ENCODE results near the gene FAM20C.
"Not testable (repeated sequence)": the region's sequence is repeated elsewhere in the genome, so short reads cannot be mapped to it uniquely, and the experiment has no call there.

FAM20C gene

GRCh38 chr7:293681-294439, 101.5 kb downstream of the FAM20C start:
- H2AFZ ChIP-seq (ENCODE audit: low read depth, low read length): no peak overlapping the region
- no peaks in the 10 kb centered on the region for H3K36me3 ChIP-seq (ENCODE audit: insufficient read depth, low read length)
- H3K4me3 ChIP-seq (ENCODE audit: low read length): no peak overlapping the region
- H3K4me1 ChIP-seq (ENCODE audit: insufficient read depth, low read length): no peaks in the 10 kb centered on the region
- H3K27me3 ChIP-seq (ENCODE audit: insufficient read depth, low read length): peaks cover 5% of the 10 kb centered on the region
- no peaks in the 10 kb centered on the region for H3K9me3 ChIP-seq (ENCODE audit: low read length)

GRCh38 chr7:294440-295154, 102.2 kb downstream of the FAM20C start:
- Histone ChIP-seq H3K4me3 (ENCODE audit: low read length) (no peak overlapping the region), H3K4me1 (ENCODE audit: insufficient read depth, low read length) (no peaks in the 10 kb centered on the region), H3K9me3 (ENCODE audit: low read length) (no peaks in the 10 kb centered on the region), H3K27me3 (ENCODE audit: insufficient read depth, low read length) (peaks cover 5% of the 10 kb centered on the region), H3K36me3 (ENCODE audit: insufficient read depth, low read length) (no peaks in the 10 kb centered on the region), H2AFZ (ENCODE audit: low read depth, low read length) (no peak overlapping the region)

- no peaks in the 10 kb centered on the region for H3K4me1 ChIP-seq (ENCODE audit: insufficient read depth, low read length)
- no peaks in the 10 kb centered on the region for H3K9me3 ChIP-seq (ENCODE audit: low read length)
- peaks cover 5% of the 10 kb centered on the region for H3K27me3 ChIP-seq (ENCODE audit: insufficient read depth, low read length)
- H3K4me3 ChIP-seq (ENCODE audit: low read length): no peak overlapping the region
- H2AFZ ChIP-seq (ENCODE audit: low read depth, low read length): no peak overlapping the region
- H3K36me3 ChIP-seq (ENCODE audit: insufficient read depth, low read length): no peaks in the 10 kb centered on the region
Observed at GRCh38 chr7:295155-296154, 103.1 kb downstream of the FAM20C start.

- peaks cover 5% of the 10 kb centered on the region for H3K27me3 ChIP-seq (ENCODE audit: insufficient read depth, low read length)
- H3K4me3 ChIP-seq (ENCODE audit: low read length): no peak overlapping the region
- H2AFZ ChIP-seq (ENCODE audit: low read depth, low read length): no peak overlapping the region
- H3K4me1 ChIP-seq (ENCODE audit: insufficient read depth, low read length): no peaks in the 10 kb centered on the region
- no peaks in the 10 kb centered on the region for H3K9me3 ChIP-seq (ENCODE audit: low read length)
- no peaks in the 10 kb centered on the region for H3K36me3 ChIP-seq (ENCODE audit: insufficient read depth, low read length)
Observed at GRCh38 chr7:296373-296945, 104.1 kb downstream of the FAM20C start.

- not testable (repeated sequence) for H3K4me1 ChIP-seq (ENCODE audit: insufficient read depth, low read length); H2AFZ ChIP-seq (ENCODE audit: low read depth, low read length); H3K9me3 ChIP-seq (ENCODE audit: low read length); H3K4me3 ChIP-seq (ENCODE audit: low read length); H3K36me3 ChIP-seq (ENCODE audit: insufficient read depth, low read length); H3K27me3 ChIP-seq (ENCODE audit: insufficient read depth, low read length)
Observed at GRCh38 chr7:297141-297540, 104.8 kb downstream of the FAM20C start.

- peaks cover 5% of the 10 kb centered on the region for H3K27me3 ChIP-seq (ENCODE audit: insufficient read depth, low read length)
- no peak overlapping the region for H3K4me3 ChIP-seq (ENCODE audit: low read length)
- H2AFZ ChIP-seq (ENCODE audit: low read depth, low read length): no peak overlapping the region
- no peaks in the 10 kb centered on the region for H3K4me1 ChIP-seq (ENCODE audit: insufficient read depth, low read length)
- no peaks in the 10 kb centered on the region for H3K9me3 ChIP-seq (ENCODE audit: low read length)
- H3K36me3 ChIP-seq (ENCODE audit: insufficient read depth, low read length): no peaks in the 10 kb centered on the region
Observed at GRCh38 chr7:297611-298374, 105.4 kb downstream of the FAM20C start.

GRCh38 chr7:298375-298702, 106.0 kb downstream of the FAM20C start:
- Histone ChIP-seq H3K27me3 (ENCODE audit: insufficient read depth, low read length) (peaks cover 5% of the 10 kb centered on the region), H3K9me3 (ENCODE audit: low read length) (no peaks in the 10 kb centered on the region), H2AFZ (ENCODE audit: low read depth, low read length) (no peak overlapping the region), H3K4me1 (ENCODE audit: insufficient read depth, low read length) (no peaks in the 10 kb centered on the region), H3K4me3 (ENCODE audit: low read length) (no peak overlapping the region), H3K36me3 (ENCODE audit: insufficient read depth, low read length) (no peaks in the 10 kb centered on the region)

- Histone ChIP-seq H3K36me3 (ENCODE audit: insufficient read depth, low read length) (no peaks in the 10 kb centered on the region), H2AFZ (ENCODE audit: low read depth, low read length) (no peak overlapping the region), H3K27me3 (ENCODE audit: insufficient read depth, low read length) (peaks cover 5% of the 10 kb centered on the region), H3K4me3 (ENCODE audit: low read length) (no peak overlapping the region), H3K9me3 (ENCODE audit: low read length) (no peaks in the 10 kb centered on the region), H3K4me1 (ENCODE audit: insufficient read depth, low read length) (no peaks in the 10 kb centered on the region)
Observed at GRCh38 chr7:298743-299142, 106.4 kb downstream of the FAM20C start.

- H3K4me3 ChIP-seq (ENCODE audit: low read length): no peak overlapping the region
- H3K9me3 ChIP-seq (ENCODE audit: low read length): no peaks in the 10 kb centered on the region
- H3K27me3 ChIP-seq (ENCODE audit: insufficient read depth, low read length): peaks cover 1% of the 10 kb centered on the region
- H3K36me3 ChIP-seq (ENCODE audit: insufficient read depth, low read length): no peaks in the 10 kb centered on the region
- H2AFZ ChIP-seq (ENCODE audit: low read depth, low read length): no peak overlapping the region
- no peaks in the 10 kb centered on the region for H3K4me1 ChIP-seq (ENCODE audit: insufficient read depth, low read length)
Observed at GRCh38 chr7:299169-299568, 106.8 kb downstream of the FAM20C start.

- H3K4me1 ChIP-seq (ENCODE audit: insufficient read depth, low read length): no peaks in the 10 kb centered on the region
- H3K36me3 ChIP-seq (ENCODE audit: insufficient read depth, low read length): no peaks in the 10 kb centered on the region
- H2AFZ ChIP-seq (ENCODE audit: low read depth, low read length): no peak overlapping the region
- no peaks in the 10 kb centered on the region for H3K27me3 ChIP-seq (ENCODE audit: insufficient read depth, low read length)
- no peaks in the 10 kb centered on the region for H3K9me3 ChIP-seq (ENCODE audit: low read length)
- H3K4me3 ChIP-seq (ENCODE audit: low read length): no peak overlapping the region
Observed at GRCh38 chr7:299628-300027, 107.3 kb downstream of the FAM20C start.

GRCh38 chr7:300048-300447, 107.7 kb downstream of the FAM20C start:
- Histone ChIP-seq H3K36me3 (ENCODE audit: insufficient read depth, low read length) (no peaks in the 10 kb centered on the region), H3K4me1 (ENCODE audit: insufficient read depth, low read length) (no peaks in the 10 kb centered on the region), H3K9me3 (ENCODE audit: low read length) (no peaks in the 10 kb centered on the region), H3K4me3 (ENCODE audit: low read length) (no peak overlapping the region), H2AFZ (ENCODE audit: low read depth, low read length) (no peak overlapping the region), H3K27me3 (ENCODE audit: insufficient read depth, low read length) (no peaks in the 10 kb centered on the region)

- Histone ChIP-seq H2AFZ (ENCODE audit: low read depth, low read length) (no peak overlapping the region), H3K4me3 (ENCODE audit: low read length) (no peak overlapping the region), H3K27me3 (ENCODE audit: insufficient read depth, low read length) (no peaks in the 10 kb centered on the region), H3K9me3 (ENCODE audit: low read length) (no peaks in the 10 kb centered on the region), H3K36me3 (ENCODE audit: insufficient read depth, low read length) (no peaks in the 10 kb centered on the region), H3K4me1 (ENCODE audit: insufficient read depth, low read length) (no peaks in the 10 kb centered on the region)
Observed at GRCh38 chr7:300546-301290, 108.3 kb downstream of the FAM20C start.
